Activated T-cell treated with anti-CD3 and anti-CD28 coated beads, Interleukin-2, amount 50 U/mL, for 1 hour (primary cell): ENCODE data around the gene GPBP1L1.
"Not testable (repeated sequence)": the region's sequence is repeated elsewhere in the genome, so short reads cannot be mapped to it uniquely, and the experiment has no call there.

Source experiments
- DNase-seq: peaks from one replicate; pipeline ENCODE4 v3.0.0-alpha.2; 2020

GPBP1L1 gene

GRCh38 chr1:45686288-45687013 is at the start of gene GPBP1L1:
Gene GPBP1L1, minus strand, starts transcription at chr1:45686533. Its CDS starts 27,446 bp downstream, at chr1:45659087.
- peak; percentile 99 for DNase-seq

GRCh38 chr1:45730780-45731319 is 44.5 kb upstream of the GPBP1L1 start:
- no peak for DNase-seq

GRCh38 chr1:45730075-45730779 is 43.9 kb upstream of the GPBP1L1 start:
- no peak for DNase-seq

- not testable (repeated sequence) for DNase-seq
These were observed 39.7 kb upstream of the GPBP1L1 start for GRCh38 chr1:45726007-45726406.

GRCh38 chr1:45723248-45723930 is 37.1 kb upstream of the GPBP1L1 start:
- no peak for DNase-seq

- no peak for DNase-seq
These were observed 36.5 kb upstream of the GPBP1L1 start for GRCh38 chr1:45722809-45723208.

GRCh38 chr1:45721207-45721606 is 34.9 kb upstream of the GPBP1L1 start:
- DNase-seq, result no peak

- no peak for DNase-seq
These were observed 32.0 kb upstream of the GPBP1L1 start for GRCh38 chr1:45718289-45718688.

GRCh38 chr1:45717386-45717785 is 31.1 kb upstream of the GPBP1L1 start:
- DNase-seq, result not testable (repeated sequence)

- no peak for DNase-seq
These were observed 30.4 kb upstream of the GPBP1L1 start for GRCh38 chr1:45716700-45717099.

- no peak for DNase-seq
These were observed 27.4 kb upstream of the GPBP1L1 start for GRCh38 chr1:45713711-45714110.

GRCh38 chr1:45704637-45705036 is 18.3 kb upstream of the GPBP1L1 start:
- no peak for DNase-seq

- DNase-seq, result no peak
These were observed 8.5 kb upstream of the GPBP1L1 start for GRCh38 chr1:45694823-45695222.

- not testable (repeated sequence) for DNase-seq
These were observed 7.5 kb upstream of the GPBP1L1 start for GRCh38 chr1:45693811-45694210.

- DNase-seq, result peak; percentile 77
These were observed 1.7 kb upstream of the GPBP1L1 start, which contains the start of gene TMEM69 for GRCh38 chr1:45687754-45688740. Gene TMEM69, plus strand, starts transcription at chr1:45688181. Its CDS starts 2,888 bp downstream, at chr1:45691069.

- DNase-seq, result peak; percentile 94
These were observed 851 bp upstream of the GPBP1L1 start for GRCh38 chr1:45687014-45687753.

GRCh38 chr1:45686015-45686287 is 382 bp downstream of the GPBP1L1 start:
- DNase-seq, result peak; percentile 67

GRCh38 chr1:45685308-45686014 is 872 bp downstream of the GPBP1L1 start:
- DNase-seq, result no peak

- no peak for DNase-seq
These were observed 1.9 kb downstream of the GPBP1L1 start for GRCh38 chr1:45684402-45684801.

GRCh38 chr1:45682942-45683341 is 3.4 kb downstream of the GPBP1L1 start:
- no peak for DNase-seq

- no peak for DNase-seq
These were observed 7.2 kb downstream of the GPBP1L1 start for GRCh38 chr1:45679123-45679522.
